ENCODE measurements around the gene BMPER.

Gene BMPER

DNA sequence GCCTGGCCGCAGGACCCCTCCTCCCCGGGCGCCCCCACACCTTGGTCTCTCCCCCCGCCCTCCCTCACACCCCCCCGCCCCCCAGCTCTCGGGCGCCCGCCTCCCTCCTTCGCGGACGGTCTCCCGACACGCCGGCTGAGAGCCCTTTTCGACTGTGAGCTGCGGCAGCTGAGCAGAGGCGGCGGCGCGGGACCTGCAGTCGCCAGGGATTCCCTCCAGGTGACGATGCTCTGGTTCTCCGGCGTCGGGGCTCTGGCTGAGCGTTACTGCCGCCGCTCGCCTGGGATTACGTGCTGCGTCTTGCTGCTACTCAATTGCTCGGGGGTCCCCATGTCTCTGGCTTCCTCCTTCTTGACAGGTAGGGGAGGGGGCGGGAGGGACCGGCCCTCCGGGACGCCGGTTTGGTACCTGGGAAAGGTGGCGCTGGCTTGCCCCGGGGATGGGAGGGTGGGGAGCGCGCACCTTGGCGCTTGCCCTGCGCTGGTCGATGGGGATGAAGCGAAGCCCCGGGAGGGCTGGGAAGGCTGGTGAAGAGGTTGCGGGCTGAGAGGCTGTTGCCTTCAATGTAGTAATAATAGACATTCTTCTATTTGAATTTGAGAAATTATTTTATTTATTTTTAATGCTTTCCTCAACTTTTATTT lies at the start of gene BMPER:
TSS of gene BMPER (plus strand) at position 151 of the 644 bp plus-strand sequence. CDS start at position 226, 75 bp downstream.
- DNase-seq (ENCODE audit: low read depth in 1 of 2, low spot score in 1 of 2): no peak

GRCh38 chr7:33861947-33862346 lies 43.4 kb upstream of the BMPER start:
- DNase-seq (ENCODE audit: low read depth in 1 of 2, low spot score in 1 of 2): no peak

GRCh38 chr7:33862946-33863814 lies 42.2 kb upstream of the BMPER start:
- no peak for DNase-seq (ENCODE audit: low read depth in 1 of 2, low spot score in 1 of 2)

GRCh38 chr7:33868166-33868565 lies 37.2 kb upstream of the BMPER start:
- no peak for DNase-seq (ENCODE audit: low read depth in 1 of 2, low spot score in 1 of 2)

- DNase-seq (ENCODE audit: low read depth in 1 of 2, low spot score in 1 of 2): no peak
Observed at GRCh38 chr7:33869176-33869575, 36.2 kb upstream of the BMPER start.

DNA sequence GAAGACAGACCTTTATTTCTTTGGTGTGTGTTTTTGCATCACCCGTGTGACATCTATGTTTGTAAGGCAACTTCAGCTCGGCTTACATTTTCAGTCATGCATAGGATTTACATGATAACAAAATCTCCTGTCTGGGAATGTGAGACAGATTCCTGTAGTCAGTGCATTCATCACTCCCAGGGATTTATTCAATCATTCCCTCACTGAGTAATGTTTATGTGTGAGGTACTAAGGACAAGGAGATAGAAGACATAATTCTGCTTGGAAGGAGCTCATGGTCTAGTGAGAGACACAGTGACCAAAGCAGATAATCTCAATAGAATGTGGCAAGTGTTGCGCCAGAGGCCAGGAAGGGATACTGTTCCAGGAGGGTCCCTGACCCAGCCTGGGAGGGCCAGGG lies 35.2 kb upstream of the BMPER start:
- no peak for DNase-seq (ENCODE audit: low read depth in 1 of 2, low spot score in 1 of 2)

- no peak for DNase-seq (ENCODE audit: low read depth in 1 of 2, low spot score in 1 of 2)
Observed at GRCh38 chr7:33872870-33873269, 32.5 kb upstream of the BMPER start.

DNA sequence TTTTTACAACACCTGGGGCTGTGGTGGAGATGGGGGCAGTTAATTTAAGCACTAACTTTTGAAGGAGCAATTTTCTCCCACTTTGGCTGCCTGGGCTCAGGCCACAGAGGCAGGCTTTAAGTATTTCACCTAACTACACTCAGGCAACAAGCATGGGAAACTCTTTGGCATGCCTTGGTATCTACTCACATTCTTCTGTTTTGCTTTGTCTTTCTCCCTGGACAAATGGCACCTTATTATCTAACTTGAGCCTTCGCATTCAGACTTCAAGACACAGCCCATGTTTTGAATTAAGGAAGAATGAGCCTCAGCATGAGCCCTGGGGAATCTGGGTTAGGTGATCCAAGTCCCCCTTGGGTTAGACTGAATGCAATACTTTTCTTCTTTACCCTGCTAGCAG lies 31.8 kb upstream of the BMPER start:
- DNase-seq (ENCODE audit: low read depth in 1 of 2, low spot score in 1 of 2): no peak

- DNase-seq (ENCODE audit: low read depth in 1 of 2, low spot score in 1 of 2): no peak
Observed at GRCh38 chr7:33873981-33874750, 31.2 kb upstream of the BMPER start.

GRCh38 chr7:33874943-33875342 lies 30.4 kb upstream of the BMPER start:
- no peak for DNase-seq (ENCODE audit: low read depth in 1 of 2, low spot score in 1 of 2)

- no peak for DNase-seq (ENCODE audit: low read depth in 1 of 2, low spot score in 1 of 2)
Observed at GRCh38 chr7:33876596-33877274, 28.6 kb upstream of the BMPER start.

DNA sequence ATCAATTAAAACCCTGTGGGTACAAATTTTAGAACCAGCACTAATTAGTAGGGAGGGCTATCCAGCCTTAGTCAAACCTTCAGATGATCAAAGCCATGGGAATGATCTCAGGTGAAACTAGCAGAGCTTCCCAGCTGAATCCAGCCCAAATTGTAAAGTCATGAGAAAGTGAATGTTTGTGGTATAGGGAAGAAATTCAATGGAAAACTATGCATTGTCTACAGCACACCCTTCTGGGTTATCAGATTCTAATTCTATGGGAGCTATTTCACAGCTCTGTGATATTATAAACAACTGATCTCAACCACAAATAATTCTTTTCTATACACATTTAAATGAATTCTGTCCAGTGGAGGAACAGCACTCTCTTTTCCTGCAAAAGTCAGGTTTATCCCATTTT lies 24.6 kb upstream of the BMPER start:
- DNase-seq (ENCODE audit: low read depth in 1 of 2, low spot score in 1 of 2): no peak

DNA sequence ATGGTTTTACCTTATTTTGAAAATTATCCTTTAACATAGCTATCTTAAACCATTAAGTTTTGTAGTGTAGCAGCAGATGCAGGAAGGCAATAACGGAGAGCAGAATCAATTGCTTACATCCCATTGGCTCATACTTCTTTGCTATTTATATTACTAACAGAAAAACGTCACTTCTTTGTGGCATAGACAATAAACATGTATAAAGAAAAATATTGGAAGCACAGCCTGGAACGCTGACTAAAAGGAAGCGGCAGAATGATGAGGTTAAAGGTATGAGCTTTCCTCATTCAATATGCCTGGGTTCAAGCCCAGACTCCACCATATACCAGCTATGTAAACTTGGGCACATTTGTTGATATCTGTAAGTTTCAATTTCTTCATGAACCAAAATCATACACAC lies 24.0 kb upstream of the BMPER start:
- no peak for DNase-seq (ENCODE audit: low read depth in 1 of 2, low spot score in 1 of 2)

GRCh38 chr7:33882040-33882837 lies 23.1 kb upstream of the BMPER start:
- no peak for DNase-seq (ENCODE audit: low read depth in 1 of 2, low spot score in 1 of 2)

DNA sequence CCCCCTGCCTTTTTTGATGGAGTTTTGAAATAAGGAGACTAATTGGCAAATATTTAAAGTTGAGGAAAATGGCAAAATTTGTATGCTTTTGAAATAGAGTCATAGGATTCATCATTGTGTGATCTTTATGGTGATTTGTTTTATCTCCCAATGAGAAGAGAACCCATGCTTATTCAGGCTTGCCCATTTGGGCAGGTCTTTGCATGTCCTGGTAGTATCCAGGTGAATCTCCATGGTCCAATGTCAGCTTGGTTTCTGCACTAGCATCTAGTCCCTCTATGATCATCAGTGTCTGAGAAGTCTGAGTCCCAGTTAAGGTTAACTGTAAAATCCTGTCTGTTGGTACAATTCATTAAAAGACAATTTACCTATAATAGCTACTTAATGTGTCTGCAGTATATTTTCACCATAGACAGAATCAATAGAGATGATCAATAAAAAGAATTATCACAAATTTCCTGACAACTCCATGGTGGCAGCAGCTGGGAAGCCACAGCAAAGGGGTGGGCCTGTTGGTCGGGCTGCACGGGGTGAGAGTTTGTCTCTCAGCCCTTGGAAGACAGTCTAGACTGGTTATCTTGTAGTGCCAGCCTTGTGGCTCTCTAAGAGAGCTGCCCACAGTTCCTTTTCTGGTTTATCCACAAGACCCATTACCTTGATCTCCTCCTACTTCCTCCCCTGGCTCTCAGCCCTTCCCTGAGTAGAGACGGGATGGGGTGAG lies 22.2 kb upstream of the BMPER start:
- DNase-seq (ENCODE audit: low read depth in 1 of 2, low spot score in 1 of 2): no peak

GRCh38 chr7:33883671-33883965 lies 21.7 kb upstream of the BMPER start:
- no peak for DNase-seq (ENCODE audit: low read depth in 1 of 2, low spot score in 1 of 2)

DNA sequence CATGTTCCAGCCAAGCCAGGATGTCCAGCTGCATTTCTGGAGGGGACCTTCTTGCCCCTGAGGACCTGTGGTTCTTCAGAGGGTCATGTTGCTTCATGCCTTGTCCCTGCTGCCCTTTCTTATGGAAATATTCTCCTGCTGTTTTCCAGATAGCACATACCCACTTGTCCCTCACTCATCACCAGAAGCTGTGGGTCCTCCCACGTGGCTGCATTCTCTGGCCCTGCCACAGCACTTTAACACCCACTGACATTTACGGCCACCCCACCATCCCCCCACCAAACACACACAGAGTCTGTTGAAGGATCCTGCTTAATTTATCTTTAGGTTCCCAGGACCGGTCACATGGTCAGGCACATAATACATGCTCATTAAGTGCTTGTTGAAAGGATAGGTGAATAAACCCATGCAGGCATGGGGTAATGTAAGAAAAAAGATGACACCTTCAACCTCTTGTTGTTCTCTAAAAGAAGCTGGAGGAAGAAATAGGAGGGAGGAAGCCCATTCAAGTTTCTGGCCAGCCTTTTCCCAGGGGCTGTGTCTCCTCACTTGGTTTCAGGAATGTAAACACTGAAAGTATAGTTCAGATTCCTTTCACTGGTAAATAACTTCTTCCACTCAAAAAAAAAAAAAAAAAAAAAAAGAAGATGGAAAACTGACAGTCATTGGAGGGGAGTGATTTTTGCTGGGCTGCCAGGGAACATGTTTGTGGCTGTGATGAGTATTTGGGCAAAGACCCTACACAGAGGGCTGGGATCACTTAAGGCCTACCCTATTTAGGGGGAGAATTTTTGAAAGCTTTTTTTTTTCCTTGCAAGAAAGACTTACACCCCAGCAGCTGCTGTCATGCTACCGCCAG lies 19.8 kb upstream of the BMPER start:
- no peak for DNase-seq (ENCODE audit: low read depth in 1 of 2, low spot score in 1 of 2)

DNA sequence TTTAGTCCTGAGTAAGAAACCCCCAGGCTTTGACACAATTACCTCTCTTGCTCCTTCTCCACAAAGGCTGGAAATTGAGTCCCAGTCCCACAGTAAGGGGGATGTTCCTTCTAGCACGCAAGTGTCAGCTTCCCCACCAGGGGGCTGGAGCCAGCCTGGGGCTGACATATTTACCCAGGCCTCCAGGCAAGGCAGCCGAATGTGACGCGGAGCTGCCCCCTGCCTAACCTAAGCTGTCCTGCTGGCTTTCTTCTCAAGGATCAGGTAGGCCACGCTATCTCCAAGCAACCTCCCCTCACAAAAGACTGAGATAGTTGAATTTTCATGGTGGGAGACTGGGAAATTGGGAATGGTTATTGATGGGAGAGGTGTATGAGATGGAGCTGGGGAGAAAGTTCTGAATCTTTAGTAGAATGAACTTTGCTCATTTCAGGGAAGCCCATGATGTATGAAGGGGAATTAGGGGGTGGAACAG lies 19.2 kb upstream of the BMPER start:
- DNase-seq (ENCODE audit: low read depth in 1 of 2, low spot score in 1 of 2): no peak
